ENCODE data around the gene HEXA.

HEXA gene

DNA sequence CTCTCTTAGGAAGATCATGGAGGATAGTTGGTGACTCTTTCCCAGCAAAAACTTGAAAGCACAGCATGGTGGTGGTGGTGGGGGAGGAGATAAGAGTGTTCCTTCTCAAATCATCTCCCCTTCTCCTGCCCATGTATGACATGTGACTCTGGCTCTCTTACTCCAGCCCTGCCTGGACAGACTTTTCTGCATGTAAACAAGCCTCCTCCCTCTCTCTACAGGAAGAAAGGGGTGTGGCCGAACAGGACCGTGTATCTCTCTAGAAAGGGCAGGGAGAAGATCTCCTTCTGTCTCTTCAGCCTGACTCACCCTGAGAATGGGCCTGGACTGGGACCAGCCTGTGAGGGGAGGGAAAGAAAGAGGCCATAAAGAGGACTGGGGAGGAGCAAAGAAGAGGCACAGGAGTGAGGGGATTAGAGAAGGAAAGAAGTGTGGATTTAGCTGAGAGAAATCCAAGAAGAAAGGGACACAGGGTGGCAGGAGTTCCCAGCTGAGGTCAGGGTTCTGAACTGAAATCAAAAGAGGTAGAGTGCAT lies 57.3 kb downstream of the HEXA start:
- peak; percentile 43 for DNase-seq

DNA sequence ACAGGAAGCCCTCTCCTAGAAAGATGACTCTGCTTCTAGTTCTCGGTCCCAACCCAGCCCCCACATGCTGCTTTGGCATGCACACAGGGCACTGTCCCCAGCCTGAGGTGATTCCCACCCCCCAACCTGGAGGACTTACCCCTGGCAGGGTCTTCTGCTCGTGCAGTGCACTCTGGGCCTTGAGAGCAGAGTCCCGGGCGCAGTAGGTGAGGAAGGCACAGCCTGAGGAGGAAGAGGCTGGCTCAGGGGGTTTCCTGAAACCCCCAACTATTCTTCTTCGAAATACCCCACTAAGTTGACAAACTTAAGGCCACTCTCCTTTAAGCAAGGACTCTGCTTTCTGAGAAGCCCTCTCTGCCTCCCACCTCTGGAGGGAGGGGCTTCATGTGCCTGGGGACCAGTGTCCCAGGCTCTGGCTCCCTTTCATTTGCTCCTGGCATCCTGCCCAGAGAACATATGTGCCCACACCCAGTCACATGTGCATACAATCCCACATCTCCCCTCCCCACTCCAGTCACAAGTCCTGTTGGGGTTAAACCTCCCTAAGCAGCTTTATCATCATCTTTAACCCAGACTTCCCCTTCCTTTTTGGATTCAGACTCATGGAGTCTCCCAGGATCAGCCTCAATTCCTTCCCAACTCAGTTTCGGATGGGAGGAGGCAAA lies 60.0 kb downstream of the HEXA start:
- peak; percentile 83 for DNase-seq

DNA sequence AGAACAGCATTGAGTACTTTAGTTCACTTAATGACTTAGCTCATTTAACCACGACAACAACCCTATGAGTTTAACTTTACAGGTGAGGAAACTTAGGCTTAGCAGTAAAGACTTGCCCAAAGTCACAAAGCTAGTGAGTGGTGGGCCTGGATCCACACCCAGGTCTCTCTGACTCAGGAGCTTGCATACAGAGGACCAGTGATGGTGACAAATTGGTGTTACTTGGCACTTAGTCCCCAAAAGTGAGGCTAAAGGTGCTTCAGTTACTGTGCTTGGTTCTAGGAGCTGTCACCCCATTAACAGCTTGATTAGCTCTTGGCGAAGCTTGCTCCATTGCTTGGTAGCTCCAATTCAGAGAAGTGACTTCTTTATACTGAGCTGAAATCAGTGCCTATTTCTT lies 61.9 kb downstream of the HEXA start:
- DNase-seq = no peak

DNA sequence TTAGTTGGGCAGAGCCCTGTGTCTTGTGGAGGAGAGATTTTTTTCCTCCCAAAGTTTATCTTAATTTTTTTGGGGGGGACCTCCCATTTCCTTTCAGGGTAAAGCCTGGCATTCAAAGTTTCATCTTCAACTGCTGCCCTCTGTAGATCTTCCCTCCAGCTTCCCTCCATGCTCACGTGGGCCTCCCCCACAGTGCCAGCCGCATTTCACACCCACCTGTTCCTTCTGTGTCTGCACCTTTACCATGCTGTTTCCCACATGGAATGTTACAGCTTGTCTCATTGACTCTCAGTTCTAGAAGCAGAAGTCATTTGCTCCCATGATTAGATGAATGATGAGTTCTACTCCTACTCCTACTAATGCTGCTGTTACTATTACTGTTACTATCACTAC lies 62.4 kb downstream of the HEXA start:
- no peak for DNase-seq

DNA sequence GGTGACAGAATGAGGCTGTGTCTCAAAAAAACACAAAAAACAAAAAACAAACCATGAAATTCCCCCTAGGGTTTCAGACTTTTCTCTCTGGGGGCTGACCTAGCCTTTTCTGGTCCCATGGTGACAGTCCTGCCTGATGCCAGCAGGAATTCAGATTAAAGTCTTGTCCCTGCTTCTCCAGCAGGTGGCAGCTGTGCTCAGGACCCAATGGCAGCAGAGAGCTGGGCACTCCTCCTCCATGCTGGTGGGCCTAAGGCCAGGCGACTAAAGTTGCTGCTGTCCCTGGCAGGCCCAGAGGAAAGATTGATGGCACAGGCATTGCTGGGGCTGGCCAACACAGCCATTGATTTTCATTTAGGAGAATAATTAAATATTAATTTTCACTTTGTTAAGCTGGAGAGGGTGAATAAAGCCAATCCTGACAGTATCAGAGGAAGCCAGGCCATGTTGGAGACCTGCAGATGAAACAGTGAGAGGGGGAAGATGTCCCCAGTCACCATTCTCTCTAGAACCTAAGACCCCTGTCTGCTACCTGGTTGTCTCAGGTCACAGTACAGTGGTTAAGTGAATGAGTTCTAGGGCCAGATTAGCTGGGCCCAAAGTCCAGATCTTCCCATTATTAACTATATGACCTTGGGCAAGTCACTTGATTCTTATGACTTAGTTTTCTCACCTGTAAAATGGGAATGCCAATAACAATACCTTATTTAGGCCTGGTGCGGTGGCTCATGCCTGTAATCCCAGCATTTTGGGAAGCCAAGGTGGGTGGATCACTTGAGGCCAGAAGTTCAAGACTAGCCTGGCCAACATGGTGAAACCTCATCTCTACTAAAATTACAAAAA lies 63.0 kb downstream of the HEXA start:
- peak; percentile 73 for DNase-seq

DNA sequence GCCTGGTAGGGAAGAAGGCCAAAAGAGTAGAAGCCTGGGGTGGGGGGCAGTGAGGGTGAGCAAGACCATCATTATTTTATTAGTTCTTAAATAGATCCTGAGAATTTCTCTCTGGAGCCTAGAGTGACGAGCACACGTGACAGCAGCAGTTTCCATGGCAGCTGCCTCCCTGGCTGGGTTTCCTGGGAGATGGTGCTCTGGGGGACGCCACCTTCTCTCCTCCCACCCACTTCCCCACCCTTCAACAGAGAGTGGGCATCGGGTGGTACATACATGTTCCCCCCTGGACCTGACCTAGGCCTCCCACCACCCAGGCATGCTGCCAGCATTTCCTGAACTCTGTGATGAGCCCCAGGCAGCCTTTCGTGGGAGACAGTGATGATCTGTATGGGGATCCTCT lies 68.8 kb downstream of the HEXA start:
- no peak for DNase-seq

DNA sequence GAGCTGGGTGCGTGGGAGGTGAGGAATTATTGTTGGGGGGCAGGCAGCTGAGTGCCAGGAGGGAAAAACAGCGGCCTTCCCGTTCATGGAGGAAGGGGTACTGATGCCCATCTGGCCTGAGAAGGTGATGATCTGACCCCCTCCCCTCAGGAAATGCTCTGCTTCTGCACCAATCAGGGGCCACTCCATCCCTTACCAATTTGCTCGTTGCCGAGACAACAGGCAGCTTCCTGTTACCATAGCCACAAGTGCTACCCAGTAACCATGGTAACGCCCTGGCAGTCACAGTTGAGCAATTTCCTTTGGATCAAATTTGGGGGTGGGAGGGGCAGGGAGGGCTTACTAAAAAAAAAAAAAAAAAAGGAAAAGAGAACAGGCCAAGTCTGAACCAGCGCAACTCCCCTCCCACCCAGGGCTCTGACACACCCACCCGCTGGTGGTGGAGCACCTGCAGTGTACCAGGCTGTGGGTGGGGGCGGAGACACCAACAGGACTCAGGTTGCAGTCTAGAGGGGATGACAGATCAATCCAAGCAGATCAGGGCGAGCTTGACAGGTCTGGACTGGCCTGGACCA lies 69.5 kb downstream of the HEXA start:
- DNase-seq = peak; percentile 16

DNA sequence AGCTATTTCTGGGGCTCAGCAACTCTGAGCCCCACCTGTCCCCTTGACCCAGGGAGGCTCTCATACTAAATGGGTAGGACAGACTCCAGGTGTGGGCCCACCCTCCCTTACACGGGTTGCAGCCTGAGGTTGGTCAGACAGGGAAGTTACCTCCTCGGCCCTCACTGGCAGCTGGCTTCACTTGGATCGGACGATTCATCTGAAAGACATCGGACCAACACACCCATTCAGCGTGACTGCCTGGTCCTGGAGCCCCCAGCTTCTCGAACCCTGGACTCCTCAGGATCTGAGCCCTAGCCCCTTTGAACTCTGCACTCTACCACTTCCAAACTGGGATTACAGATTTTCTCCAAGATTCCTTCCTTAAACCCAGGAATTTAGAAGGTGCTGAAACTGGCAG lies 71.2 kb downstream of the HEXA start:
- no peak for DNase-seq

DNA sequence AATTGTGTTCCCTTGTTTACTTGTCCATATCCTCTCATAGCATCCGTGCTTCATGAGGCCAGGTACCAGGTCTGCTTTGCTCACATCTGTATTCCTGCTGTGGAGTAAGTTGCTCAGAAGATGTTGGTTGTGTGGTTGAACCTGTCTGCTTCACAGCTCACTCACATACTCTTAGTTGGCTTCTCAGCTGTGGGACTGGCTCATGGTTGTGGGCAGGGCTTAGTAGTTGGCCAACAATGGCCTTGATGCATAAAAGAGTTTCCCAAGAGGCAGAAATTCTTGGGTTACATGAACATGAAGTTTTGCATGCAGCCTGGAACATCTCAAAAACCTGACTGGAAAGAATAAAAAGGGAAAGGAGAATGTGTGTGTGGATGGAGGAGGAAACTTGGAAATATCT lies 72.9 kb downstream of the HEXA start:
- DNase-seq = no peak

Measured in hematopoietic multipotent progenitor cell treated with erythropoietin and hydrocortisone succinate and interleukin-3 and kit ligand, for 8 days (in vitro differentiated cells).